ENCODE data around the gene ENTHD1.
"Not testable (repeated sequence)": the region's sequence is repeated elsewhere in the genome, so short reads cannot be mapped to it uniquely, and the experiment has no call there.

ENTHD1 gene

DNA sequence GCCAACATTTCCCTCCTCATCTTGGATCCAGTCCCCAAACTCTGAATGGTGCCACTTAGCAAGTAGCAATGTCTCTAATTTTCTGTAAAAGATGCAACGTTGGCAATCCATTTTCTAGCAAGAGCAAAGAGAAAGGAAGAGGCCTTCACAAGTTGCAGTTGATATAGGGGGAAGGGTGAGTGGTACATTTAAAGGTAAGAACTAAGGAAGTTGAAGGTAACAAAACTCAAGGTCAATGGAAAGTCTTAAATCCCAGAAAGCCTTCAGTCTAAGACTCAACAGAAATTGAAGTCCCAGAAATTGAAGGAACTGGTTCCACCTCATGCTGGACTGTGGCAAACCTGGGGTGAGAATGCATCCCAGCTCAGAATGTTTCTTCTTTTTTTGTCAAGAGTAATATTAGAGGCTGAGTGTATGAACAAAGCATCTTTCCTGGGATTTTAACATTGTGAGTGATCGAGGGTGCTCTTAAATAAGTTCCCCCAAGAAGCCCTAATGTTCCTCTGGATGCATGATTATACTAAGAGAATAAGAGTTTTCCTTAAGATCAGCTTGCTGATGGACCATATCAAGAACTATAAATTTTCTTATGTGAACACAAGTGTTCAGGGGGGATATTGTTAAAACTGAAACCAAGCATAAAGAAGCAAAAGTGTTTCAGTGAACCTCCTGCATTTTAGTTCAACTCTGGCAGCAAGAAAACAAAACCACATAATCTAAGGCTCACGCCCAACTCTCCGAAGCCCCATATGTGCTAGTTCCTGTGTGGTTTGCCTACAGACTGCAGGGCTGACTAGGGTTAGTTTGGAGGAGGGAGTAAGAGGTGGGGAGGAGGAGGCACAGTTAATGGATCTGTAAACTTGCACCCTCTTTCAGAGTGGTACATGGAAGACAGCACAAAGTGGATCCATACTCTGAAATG is 7.0 kb upstream of the ENTHD1 start, which contains the start of gene GRAP2:
GRAP2 (plus strand) TSS at position 779 of the 922 bp plus-strand sequence. CDS start 46,023 bp downstream, outside the sequence.
- DNase-seq (ENCODE audit: low read depth in 2 of 2): peak; percentile 43 to 58

DNA sequence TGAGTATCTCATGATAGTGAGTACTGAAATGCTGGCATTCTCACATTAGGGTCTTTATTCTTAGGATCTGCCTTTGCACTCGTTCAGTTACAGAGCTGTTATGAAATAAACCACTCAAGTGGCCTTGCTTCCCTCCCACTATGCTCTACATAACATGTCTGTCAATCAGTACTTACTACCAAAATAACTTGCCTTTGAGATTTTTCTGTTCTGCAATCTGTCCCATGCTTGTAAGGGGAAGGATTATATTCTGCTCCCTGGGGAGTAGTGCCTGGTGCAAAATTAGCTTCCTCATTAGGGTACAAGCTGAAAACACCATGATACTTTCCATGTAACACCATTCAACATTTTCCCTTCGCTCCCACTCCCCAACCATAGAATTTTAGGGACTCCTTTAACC is 5.4 kb upstream of the ENTHD1 start:
- DNase-seq (ENCODE audit: low read depth in 2 of 2): no peak

DNA sequence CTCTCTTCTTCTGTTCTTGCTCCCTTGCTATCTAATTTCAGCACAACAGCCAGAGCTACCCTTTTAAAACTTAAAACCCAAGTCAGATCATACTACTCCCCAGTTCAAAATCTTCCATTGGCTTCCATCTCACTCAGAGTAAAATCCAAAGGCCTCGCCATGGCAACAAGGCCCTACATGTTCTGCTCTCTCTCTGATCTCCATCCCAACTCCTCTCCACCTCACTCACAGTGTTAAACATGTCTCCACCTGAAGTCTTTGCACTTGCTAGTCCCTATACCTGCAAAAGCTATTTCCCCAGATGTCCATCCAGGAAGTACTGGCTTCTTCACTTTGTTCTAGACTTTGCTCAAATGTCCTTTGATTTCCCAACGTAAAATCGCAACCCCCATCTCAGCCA is 4.3 kb upstream of the ENTHD1 start:
- DNase-seq (ENCODE audit: low read depth in 2 of 2): no peak

DNA sequence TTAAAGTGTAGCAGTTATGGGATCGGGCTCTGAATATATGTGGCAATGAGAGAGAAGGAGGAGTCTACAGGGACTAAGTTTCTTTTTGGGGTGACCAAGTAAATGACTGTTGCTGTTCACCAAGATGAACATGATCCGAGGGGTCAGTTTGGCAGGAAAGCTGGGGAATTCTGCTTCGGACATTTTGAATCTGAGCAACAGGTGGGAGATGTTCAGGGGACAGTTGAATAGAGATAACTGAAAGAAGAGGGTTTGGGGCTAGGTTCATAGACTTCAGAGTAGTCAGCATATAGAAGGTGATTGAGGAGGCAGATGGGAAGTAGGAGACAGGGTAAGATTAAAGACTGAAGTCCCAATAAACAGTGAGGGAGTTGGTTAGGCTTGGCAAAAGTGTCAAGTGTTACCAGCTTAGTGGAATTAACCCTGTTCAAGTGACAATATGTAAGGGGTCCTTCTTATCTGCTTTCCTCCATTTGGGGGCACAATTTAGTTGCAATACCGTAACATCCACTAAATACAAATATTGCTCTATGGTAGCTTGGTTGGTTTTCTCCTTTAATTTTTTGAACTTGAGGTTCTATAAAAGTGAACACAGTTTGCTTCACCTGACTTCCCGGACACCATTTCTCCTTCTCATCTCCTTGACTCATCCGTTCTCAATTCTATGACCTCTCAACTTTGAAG is 2.9 kb upstream of the ENTHD1 start:
- no peak for DNase-seq (ENCODE audit: low read depth in 2 of 2)

DNA sequence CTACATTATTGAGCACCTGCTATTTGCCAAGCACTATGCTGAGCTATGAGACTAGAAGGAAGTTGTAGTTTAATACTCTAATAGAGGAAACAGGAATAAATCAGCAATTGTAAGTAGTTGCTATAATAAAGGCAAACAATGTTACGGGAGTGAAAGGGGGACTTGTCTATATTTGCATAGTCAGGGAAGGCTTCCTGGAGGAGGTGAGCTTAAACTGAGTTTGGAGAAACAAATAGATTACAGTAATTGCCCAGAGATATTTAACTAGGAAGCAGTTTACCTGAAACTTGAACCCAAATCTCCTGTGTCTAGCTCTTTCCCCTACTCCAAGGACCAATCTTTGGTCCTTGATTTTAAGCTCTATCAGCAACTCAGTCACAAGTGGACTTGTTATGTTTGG is 2.1 kb upstream of the ENTHD1 start:
- no peak for DNase-seq (ENCODE audit: low read depth in 2 of 2)

DNA sequence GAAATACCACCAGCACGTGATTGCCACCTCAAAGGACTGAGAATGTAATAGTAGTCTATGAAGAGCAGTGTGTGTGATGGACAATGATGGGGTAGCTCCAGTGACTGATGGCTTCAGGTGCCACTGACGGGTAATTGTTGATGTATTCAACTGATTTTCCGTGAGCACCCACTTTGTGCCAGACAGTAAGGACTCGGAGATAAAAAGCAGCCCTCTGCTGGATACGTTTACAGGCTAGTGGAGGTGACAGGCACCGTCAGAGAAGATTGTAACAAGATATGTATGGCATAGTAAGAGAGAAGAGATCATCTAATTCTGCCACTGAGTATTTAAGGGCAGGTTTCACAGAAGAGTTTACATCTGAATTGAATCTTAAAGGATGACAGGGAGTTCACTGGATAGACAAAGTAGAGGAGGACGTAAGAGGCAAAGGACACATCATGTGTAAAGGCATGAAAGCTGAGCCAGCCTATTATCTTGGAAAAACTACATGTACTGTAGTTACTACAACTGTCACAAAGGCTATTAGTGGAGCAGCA is 1.1 kb upstream of the ENTHD1 start:
- no peak for DNase-seq (ENCODE audit: low read depth in 2 of 2)

DNA sequence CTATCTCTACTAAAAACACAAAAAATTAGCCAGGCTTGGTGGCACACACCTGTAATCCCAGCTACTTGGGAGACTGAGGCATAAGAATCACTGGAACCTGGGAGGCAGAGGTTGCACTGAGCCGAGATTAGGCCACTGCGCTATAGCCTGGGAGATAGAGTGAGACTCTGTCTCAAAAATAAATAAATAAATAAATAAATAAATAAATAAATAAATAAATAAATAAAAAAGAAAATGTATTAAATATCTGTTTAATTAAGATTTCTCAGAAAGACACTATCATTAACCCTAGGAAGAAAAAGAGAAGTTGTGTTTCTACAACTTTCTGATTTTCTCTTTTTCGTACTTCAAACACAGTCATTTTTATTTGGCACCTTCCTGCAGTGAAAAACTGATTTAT is 3.6 kb downstream of the ENTHD1 start:
- DNase-seq (ENCODE audit: low read depth in 2 of 2): not testable (repeated sequence)

DNA sequence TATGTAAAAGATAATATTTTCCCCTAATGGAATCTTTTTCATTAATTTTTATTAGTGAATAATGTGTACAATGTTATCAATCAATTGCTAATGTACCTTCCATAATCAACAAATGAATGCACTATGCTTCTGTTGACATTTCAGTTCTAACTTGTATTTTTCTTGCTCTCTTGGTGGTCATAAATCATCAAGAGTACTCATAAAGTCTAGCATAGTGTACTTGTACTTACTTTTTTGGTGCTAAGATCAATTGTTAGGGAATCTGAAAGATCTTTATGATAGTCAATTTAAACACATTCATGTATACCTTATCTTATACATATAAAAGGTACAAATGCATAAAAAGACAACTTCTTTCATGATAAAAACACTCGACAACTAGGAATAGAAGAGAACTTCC is 10.5 kb downstream of the ENTHD1 start:
- no peak for DNase-seq (ENCODE audit: low read depth in 2 of 2)

DNA sequence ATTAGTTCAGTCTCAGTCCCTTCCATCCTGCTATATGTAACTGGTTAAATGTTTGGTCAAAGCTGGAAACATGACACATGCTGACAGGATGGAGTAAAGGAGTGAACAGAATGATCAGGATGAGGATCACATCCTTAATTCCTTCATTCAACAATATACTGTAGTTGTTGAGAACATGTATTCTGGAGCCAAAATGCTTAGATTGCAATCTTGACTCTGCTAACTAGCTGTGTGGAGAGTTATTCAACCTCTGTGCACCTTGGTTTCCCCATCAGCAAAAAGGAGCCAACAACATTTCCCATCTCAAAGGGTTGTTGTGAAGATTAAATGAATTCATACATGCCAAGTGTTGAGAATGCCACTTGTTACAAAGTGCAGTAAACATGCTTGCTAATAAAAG is 12.8 kb downstream of the ENTHD1 start:
- DNase-seq (ENCODE audit: low read depth in 2 of 2): no peak

DNA sequence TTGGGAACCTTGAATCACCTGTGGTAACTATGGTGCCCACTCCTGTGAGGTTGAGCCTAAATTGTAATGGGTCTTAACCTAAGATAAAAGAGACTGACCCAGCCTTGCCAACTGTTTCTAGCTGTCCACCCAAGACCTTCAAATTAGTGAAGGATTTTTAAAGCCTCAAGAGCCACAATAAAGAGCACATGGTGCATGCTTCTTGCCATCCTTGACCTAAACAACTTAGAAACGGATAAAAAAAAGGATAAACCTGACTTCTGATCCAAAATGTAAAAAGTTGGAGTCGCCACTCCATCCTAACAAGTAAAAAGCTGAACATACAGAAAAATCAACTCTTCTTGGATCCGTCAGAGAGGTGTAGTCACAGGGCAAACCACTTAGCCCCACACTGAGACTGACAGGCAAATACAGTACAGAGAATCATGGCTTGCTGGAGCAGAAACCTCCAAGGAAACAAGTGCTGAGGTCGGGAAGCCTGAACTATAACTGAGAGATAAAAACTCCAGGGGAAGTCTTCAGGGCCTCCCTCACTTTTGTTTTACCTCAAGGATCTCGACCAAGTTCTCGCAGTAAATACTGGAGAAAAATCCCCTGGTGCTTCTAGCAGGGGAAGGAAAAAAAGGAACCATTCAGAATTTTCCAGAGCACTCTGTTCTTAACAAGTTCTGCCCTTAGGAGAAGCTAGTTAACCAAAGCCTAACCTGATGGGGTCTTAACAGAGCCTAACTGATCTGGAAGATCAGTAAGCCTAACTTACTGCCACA is 16.3 kb downstream of the ENTHD1 start:
- no peak for DNase-seq (ENCODE audit: low read depth in 2 of 2)

DNA sequence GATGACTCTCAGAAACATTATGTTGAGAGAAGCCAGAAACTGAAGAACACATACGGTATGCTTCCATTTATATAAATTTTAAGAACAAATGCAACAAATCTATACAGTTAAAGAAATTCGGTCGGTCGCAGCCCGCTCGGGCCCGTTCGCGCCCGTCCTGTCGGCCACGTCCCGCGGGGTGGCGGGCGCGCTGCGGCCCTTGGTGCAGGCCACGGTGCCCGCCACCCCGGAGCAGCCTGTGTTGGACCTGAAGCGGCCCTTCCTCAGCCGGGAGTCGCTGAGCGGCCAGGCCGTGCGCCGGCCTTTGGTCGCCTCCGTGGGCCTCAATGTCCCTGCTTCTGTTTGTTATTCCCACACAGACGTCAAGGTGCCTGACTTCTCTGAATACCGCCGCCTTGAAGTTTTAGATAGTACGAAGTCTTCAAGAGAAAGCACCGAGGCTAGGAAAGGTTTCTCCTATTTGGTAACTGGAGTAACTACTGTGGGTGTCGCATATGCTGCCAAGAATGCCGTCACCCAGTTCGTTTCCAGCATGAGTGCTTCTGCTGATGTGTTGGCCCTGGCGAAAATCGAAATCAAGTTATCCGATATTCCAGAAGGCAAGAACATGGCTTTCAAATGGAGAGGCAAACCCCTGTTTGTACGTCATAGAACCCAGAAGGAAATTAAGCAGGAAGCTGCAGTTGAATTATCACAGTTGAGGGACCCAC is 18.2 kb downstream of the ENTHD1 start:
- DNase-seq (ENCODE audit: low read depth in 2 of 2): not testable (repeated sequence)

DNA sequence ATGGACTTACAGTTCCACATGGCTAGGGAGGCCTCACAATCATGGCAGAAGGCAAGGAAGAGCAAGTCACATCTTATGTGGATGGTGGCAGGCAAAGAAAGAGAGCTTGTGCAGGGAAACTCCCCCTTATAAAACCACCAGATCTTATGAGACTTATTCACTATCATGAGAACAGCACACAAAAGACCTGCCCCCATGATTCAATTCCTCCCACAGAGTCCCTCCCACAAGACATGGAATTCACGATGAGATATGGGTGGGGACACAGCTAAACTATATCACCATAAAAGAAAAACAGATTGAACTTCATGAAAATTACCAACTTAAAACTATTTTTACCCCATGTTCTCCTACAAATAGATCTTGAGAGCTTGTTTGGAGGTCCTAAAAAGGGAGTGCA is 19.6 kb downstream of the ENTHD1 start:
- DNase-seq (ENCODE audit: low read depth in 2 of 2): peak in 1 of 2 donors; percentile 20

DNA sequence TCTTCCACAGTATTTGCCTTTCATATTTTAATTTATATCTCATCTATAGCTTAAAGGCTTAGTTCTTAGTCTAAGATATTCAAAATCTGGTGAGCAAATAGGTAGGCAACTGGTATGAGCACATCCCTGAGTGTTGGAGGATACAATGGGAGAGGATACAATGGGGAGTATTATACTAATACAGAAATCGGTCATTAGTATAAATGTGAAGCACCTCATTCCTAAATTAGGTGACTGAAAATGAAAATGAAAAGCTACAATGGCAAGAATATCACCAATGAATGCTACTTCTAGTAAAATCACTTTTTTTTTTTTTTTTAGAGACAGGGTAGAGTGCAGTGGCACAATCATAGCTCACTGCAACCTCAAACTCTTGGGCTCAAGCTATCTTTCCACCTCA is 21.0 kb downstream of the ENTHD1 start:
- no peak for DNase-seq (ENCODE audit: low read depth in 2 of 2)

DNA sequence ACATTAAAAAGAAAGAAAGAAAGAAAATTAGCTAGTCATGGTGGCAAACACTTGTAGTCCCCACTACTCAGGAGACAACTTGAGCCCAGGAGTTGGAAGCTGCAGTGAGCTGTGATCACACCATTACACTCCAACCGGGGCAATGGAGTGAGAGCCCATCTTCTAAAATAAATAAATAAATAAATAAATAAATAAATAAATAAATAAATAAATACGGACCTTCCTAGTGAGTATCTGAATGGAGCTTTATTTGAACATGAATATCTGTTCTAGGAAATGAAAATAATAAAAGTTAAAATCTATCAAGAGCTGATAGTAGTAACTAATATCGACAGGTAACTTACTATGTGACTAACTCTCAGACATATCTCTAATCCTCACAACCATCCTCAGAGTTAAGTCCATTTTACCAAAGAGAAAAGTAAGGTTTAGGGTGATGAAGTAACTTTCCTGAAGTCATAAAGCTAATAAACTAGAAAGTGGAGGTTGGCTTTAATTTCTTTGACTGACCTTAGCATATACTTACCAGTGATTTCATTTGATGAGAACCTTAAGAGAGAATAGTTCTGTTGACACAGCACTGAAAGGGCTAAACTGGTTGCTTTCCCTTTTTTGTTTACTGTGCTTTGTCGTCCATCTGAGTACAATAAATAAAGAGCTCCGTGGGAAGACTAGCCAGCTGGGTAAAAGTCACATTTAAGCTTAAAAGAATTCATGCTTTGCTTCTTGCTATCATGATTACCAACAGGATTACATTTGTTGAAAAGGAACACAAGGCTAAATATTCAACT is 22.4 kb downstream of the ENTHD1 start:
- no peak for DNase-seq (ENCODE audit: low read depth in 2 of 2)

DNA sequence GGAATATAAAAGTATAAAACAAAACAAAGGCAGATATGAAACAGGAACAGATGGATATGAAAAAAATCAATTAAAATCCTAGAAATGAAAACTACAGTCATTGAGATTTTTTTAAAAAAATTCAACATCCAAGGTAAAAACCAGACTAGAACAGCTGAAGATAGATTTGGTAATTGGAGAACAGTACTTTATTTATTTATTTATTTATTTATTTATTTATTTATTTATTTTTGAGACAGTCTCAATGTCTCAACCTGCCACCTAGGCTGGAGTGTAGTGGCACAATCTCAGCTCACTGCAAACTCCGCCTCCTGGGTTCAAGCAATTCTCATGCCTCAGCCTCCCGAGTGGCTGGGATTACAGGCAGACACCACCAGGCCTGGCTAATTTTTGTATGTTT is 23.8 kb downstream of the ENTHD1 start:
- not testable (repeated sequence) for DNase-seq (ENCODE audit: low read depth in 2 of 2)

DNA sequence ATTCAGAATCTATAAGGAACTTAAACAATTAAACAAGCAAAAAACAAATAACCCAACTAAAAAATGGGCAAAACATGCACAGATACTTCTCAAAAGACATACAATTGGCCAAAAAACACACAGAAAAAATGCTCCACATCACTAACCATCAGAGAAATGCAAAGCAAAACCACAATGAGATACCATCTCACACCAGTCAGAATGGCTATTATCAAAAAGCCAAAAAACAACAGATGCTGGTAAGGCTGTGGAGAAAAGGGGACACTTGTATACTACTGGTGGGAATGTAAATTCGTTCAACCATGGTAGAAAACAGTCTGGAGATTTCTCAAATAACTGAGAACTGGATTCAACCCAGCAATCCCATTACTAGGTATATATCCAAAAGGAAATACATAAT is 24.8 kb downstream of the ENTHD1 start:
- no peak for DNase-seq (ENCODE audit: low read depth in 2 of 2)

DNA sequence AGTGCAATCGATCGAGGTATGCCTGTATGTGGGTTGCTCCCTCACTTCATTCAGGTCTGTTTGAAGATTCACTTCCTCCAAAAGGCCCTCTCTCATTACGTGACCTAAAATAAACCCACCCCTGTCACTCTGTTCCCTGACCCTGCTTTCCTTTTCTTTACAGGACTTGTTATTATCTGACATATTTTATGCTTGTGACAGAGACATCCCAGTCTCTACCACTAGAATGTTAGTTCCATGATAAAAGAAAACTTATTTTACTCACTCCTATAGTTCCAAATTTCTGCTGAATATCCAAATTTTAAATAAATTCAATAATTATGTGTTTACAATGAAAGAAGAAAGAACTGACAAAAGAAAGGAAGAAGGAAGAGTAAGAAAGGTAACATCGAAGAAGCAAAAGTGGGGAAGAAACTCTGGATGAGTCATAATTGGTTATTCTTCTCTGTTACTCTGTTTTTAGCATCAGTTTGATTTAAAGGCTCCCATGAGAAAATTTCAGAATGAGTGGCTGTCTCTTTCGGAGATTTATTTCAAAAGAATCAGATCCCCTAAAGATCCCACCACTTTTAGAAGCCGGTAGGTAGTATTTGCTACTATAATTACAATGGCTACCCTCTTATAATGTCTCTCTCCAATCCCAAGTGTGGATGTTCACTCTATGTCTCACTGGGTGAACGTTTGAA is 33.5 kb downstream of the ENTHD1 start:
- DNase-seq (ENCODE audit: low read depth in 2 of 2): no peak

DNA sequence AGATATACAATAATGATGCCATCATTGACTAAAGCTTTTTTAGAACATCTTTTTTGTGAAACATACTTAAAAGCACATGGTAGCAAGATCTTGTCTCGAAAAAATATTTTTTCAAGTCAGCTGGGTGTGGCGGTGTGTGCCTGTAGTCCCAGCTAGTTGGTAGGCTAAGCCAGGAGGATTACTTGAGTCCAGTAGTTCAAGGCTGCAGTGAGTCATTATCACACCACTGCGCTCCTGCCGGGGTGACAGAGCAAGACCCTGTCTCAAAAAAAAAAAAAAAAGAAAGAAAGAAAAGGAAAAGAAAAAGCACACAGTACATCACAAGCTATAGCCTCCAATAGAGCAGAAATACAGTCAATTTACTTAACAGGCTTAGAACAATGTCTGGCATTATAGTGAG is 37.0 kb downstream of the ENTHD1 start:
- no peak for DNase-seq (ENCODE audit: low read depth in 2 of 2)

DNA sequence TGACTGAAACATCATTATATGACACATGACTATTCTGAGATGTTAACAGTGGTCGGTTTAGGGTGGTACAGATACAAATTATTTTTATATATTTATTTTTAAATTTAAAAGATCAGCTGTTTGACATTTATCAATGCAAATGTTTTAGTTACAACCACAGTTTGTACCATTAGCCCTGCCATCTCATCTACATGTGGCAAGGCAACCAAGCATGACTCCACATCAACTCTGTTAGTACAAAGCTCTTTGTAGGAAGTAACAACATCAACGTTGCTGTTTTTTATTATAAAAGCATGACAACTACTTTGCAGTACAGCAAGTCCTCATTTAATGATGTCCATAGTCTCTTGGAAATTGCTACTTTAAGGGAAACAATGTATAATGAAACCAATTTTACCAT is 40.8 kb downstream of the ENTHD1 start:
- DNase-seq (ENCODE audit: low read depth in 2 of 2): no peak
